Spleen (tissue), 11 donors: ENCODE data around the gene GALNT7. TPM values are rescaled to one million over a fixed set of nuclear protein-coding genes. Genes with fewer than 3 reads are reported as not detected.

Source experiments
- DNase-seq: peaks from one replicate; pipeline ENCODE4 v3.0.0-alpha.2; 2020
- H3K27ac ChIP-seq, 8 donors: fragments of 200-600 bp; sonication (generic) in 7 of 8; 1 replicate in 4 of 8; 2 replicates in 4 of 8; pipeline versions ENCODE4 v1.5.0 to v1.8.0; 2016 to 2021; ENCODE audit warnings: inconsistent platforms in 4 of 8, mild to moderate bottlenecking in 4 of 8, moderate library complexity in 1 of 8
- H3K27me3 ChIP-seq, 7 donors: fragments of 200-600 bp; sonication (generic) in 6 of 7; replicated peaks in 1 of 7; 1 replicate in 4 of 7; 2 replicates in 3 of 7; pipeline versions ENCODE4 v1.5.0 to v1.8.0; 2016 to 2021; ENCODE audit warnings: inconsistent platforms in 3 of 7, mild to moderate bottlenecking in 1 of 7
- H3K36me3 ChIP-seq, 6 donors: fragments of 200-600 bp; sonication (generic) in 5 of 6; 1 replicate in 4 of 6; 2 replicates in 2 of 6; pipeline versions ENCODE4 v1.5.0 to v1.8.0; 2016 to 2021; ENCODE audit warnings: inconsistent platforms in 2 of 6
- H3K4me1 ChIP-seq, 6 donors: fragments of 200-600 bp; sonication (generic) in 5 of 6; 1 replicate in 3 of 6; 2 replicates in 3 of 6; pipeline versions ENCODE4 v1.5.0 to v1.8.0; 2016 to 2021; ENCODE audit warnings: inconsistent platforms in 3 of 6
- H3K4me3 ChIP-seq, 8 donors: fragments of 200-600 bp; sonication (generic) in 7 of 8; 1 replicate in 4 of 8; 2 replicates in 4 of 8; pipeline versions ENCODE4 v1.5.0 to v1.8.0; 2016 to 2021; ENCODE audit warnings: inconsistent platforms in 4 of 8, mild to moderate bottlenecking in 4 of 8, moderate library complexity in 2 of 8
- H3K9me3 ChIP-seq, 8 donors: fragments of 200-600 bp; sonication (generic) in 7 of 8; 1 replicate in 4 of 8; 2 replicates in 4 of 8; pipeline versions ENCODE4 v1.5.0 to v1.8.0; 2016 to 2021; ENCODE audit warnings: inconsistent platforms in 4 of 8
- CTCF ChIP-seq, 11 experiments: fragments of 200-600 bp in 7 of 11; fragments of 450-650 bp in 4 of 11; sonication (generic) in 4 of 11; IDR thresholded peaks in 8 of 11; conservative IDR thresholded peaks in 3 of 11; 1 replicate in 7 of 11; 2 replicates in 4 of 11; pipeline versions ENCODE4 v1.4.0 to v1.8.0; 2016 to 2021; ENCODE audit warnings: antibody characterized with exemption in 11 of 11, inconsistent platforms in 4 of 11, mild to moderate bottlenecking in 1 of 11
- POLR2A ChIP-seq, 3 donors: fragments of 450-650 bp; IDR thresholded peaks; one replicate each; pipeline ENCODE4 v1.5.1; 2017; ENCODE audit warnings: antibody characterized with exemption in 3 of 3, mild to moderate bottlenecking in 1 of 3
- POLR2AphosphoS5 ChIP-seq, 3 donors: sonication (generic); formaldehyde crosslinking; IDR thresholded peaks; one replicate each; pipeline ENCODE4 v1.5.1; 2017; ENCODE audit warnings: antibody characterized with exemption in 3 of 3
- whole genome bisulfite sequencing, 5 donors: extraction: QIAGEN DNeasy Blood & Tissue Kit in 3 of 5; methylation state at CpG; one replicate each; pipeline versions ENCODE4 v1.1.5 to v1.1.7; 2013 to 2018; 5-methylcytosine and 5-hydroxymethylcytosine counted together
- intact Hi-C: fragments of 100-400 bp; cut with DNase I; formaldehyde crosslinking; loops from one replicate; pipeline ENCODE4 v1.15.0; 2023; ENCODE audit warnings: low total_unique reads
- polyA plus RNA-seq, 3 donors: library from polyadenylated mRNA; stranded (reverse); fragments of 200-250 nt; gene quantifications; one replicate each; pipeline ENCODE4 v1.2.1, GENCODE V29; 2013
- total RNA-seq, 7 donors: library from RNA; depleted of rRNA in 3 of 7; stranded (reverse); fragments of >200 nt in 3 of 7; fragmentation: NEBNext Ultra II Directional in 4 of 7; extraction: Animal tissue kit (Norgen Biotek cat#: 25700) in 4 of 7; gene quantifications; one replicate each; pipeline versions ENCODE4 v1.1.0 to v1.2.1, GENCODE V29; 2016 to 2021
- donor health status: healthy with polysubstance abuse.
- donor health status: DM: no; HTN: no; CAD: no; lungs with moderate emphysema.
- donor health status: DM: no; HTN: no; CAD: no.
- donor health status: Bipolar disorder and iron deficiency.
- donor health status: healthy.
- donor health status: DM: no; HTN: no; CAD: no.
- donor health status: DM: yes; HTN: yes; CAD: no.

Gene GALNT7
- total and polyA plus RNA-seq, 10 donors: 7.6 to 28.5 (median 20.9) TPM

GRCh38 chr4:173316060-173316459, 147.4 kb downstream of the GALNT7 start:
- Histone ChIP-seq H3K27ac (no peak overlapping the region), H3K4me1 (peaks cover 0 to 16% (median 6%) of the 10 kb centered on the region in 6 donors), H3K9me3 (no peaks in the 10 kb centered on the region), H3K4me3 (no peak overlapping the region), H3K36me3 (peaks cover 0 to 91% (median 20%) of the 10 kb centered on the region in 6 donors), H3K27me3 (no peaks in the 10 kb centered on the region)
- intact Hi-C loops: no loop called here
- 67 to 79% (median 70%) methylated on average over 2 of the region's 2 CpGs for WGBS, 5 donors
- DNase-seq: no peak
- TF ChIP-seq POLR2AphosphoS5 (IDR thresholded peaks at IDR 0.05) (peak in 1 of 3 donors; percentile 7), CTCF (IDR thresholded peaks at IDR 0.05 in 8 of 11, conservative IDR thresholded peaks at IDR 0.05 in 3 of 11) (no peak)

GRCh38 chr4:173317004-173317403, 148.4 kb downstream of the GALNT7 start:
- DNase-seq: no peak
- 88 to 93% (median 89%) methylated on average over 3 of the region's 3 CpGs for WGBS, 5 donors
- Histone ChIP-seq H3K9me3 (no peaks in the 10 kb centered on the region), H3K36me3 (peaks cover 0 to 91% (median 19%) of the 10 kb centered on the region in 6 donors), H3K27ac (no peak overlapping the region), H3K4me1 (peaks cover 0 to 16% (median 6%) of the 10 kb centered on the region in 6 donors), H3K27me3 (no peaks in the 10 kb centered on the region), H3K4me3 (no peak overlapping the region)
- TF ChIP-seq CTCF (IDR thresholded peaks at IDR 0.05 in 8 of 11, conservative IDR thresholded peaks at IDR 0.05 in 3 of 11) (peak in 1 of 11 experiments; percentile 15), POLR2AphosphoS5 (IDR thresholded peaks at IDR 0.05) (no peak), POLR2A (IDR thresholded peaks at IDR 0.05) (no peak)
- intact Hi-C loops: no loop called here

- no peak overlapping the region for H3K27ac ChIP-seq
- TF ChIP-seq POLR2A (IDR thresholded peaks at IDR 0.05) (no peak), POLR2AphosphoS5 (IDR thresholded peaks at IDR 0.05) (no peak), CTCF (IDR thresholded peaks at IDR 0.05 in 8 of 11, conservative IDR thresholded peaks at IDR 0.05 in 3 of 11) (no peak)
- peaks cover 0 to 86% (median 22%) of the 10 kb centered on the region in 6 donors for H3K36me3 ChIP-seq
- no peaks in the 10 kb centered on the region for H3K27me3 ChIP-seq
- H3K9me3 ChIP-seq: no peaks in the 10 kb centered on the region
- intact Hi-C loops: no loop called here
- H3K4me3 ChIP-seq: no peak overlapping the region
- H3K4me1 ChIP-seq: peaks cover 0 to 16% (median 6%) of the 10 kb centered on the region in 6 donors
- no peak for DNase-seq
Measured at GRCh38 chr4:173318240-173318639, 149.6 kb downstream of the GALNT7 start.

- Histone ChIP-seq H3K4me1 (peaks cover 0 to 16% (median 6%) of the 10 kb centered on the region in 6 donors), H3K36me3 (peaks cover 0 to 81% (median 22%) of the 10 kb centered on the region in 6 donors), H3K27me3 (no peaks in the 10 kb centered on the region), H3K27ac (no peak overlapping the region), H3K9me3 (no peaks in the 10 kb centered on the region), H3K4me3 (no peak overlapping the region)
- intact Hi-C loops: no loop called here
- 18 to 35% (median 24%) methylated on average over 3 of the region's 3 CpGs for WGBS, 5 donors
- TF ChIP-seq POLR2AphosphoS5 (IDR thresholded peaks at IDR 0.05) (no peak), CTCF (IDR thresholded peaks at IDR 0.05 in 8 of 11, conservative IDR thresholded peaks at IDR 0.05 in 3 of 11) (peak in 8 of 11 experiments; percentile 4 to 56 (median 40))
- no peak for DNase-seq
Measured at GRCh38 chr4:173318648-173319211, 150.1 kb downstream of the GALNT7 start.
